Gastrocnemius medialis (tissue), 4 donors: Measurements from ENCODE around the gene LGALS9. TPM values are rescaled to one million over a fixed set of nuclear protein-coding genes. Genes with fewer than 3 reads are reported as not detected.
"Not testable (repeated sequence)": the region's sequence is repeated elsewhere in the genome, so short reads cannot be mapped to it uniquely, and the experiment has no call there.

ENCODE experiments used
- ATAC-seq, 2 donors: fragments of 150-250 bp; one replicate each; pipeline ENCODE4 v1.9.1; 2016
- DNase-seq, 2 donors: peaks; one replicate each; pipeline ENCODE4 v3.0.0-alpha.2; 2019
- H3K27ac ChIP-seq, 4 donors: fragments of 200-600 bp; sonication (generic); 1 replicate in 1 of 4; 2 replicates in 3 of 4; pipeline ENCODE4 v1.5.1; 2016 to 2018; ENCODE audit warnings: mild to moderate bottlenecking in 2 of 4, moderate library complexity in 1 of 4
- H3K27me3 ChIP-seq, 3 donors: fragments of 200-600 bp; sonication (generic) in 2 of 3; 1 replicate in 1 of 3; 2 replicates in 2 of 3; pipeline versions ENCODE4 v1.5.1 to v1.6.0; 2016 to 2019; ENCODE audit warnings: mild to moderate bottlenecking in 1 of 3, moderate library complexity in 1 of 3
- H3K36me3 ChIP-seq, 2 donors: fragments of 200-600 bp; sonication (generic) in 1 of 2; one replicate each; pipeline ENCODE4 v1.5.1; 2017 to 2018
- H3K4me1 ChIP-seq, 2 donors: fragments of 200-600 bp; sonication (generic) in 1 of 2; one replicate each; pipeline ENCODE4 v1.5.1; 2016 to 2017; ENCODE audit warnings: mild to moderate bottlenecking in 2 of 2
- H3K4me3 ChIP-seq, 4 donors: fragments of 200-600 bp; sonication (generic) in 3 of 4; 1 replicate in 1 of 4; 2 replicates in 3 of 4; pipeline ENCODE4 v1.5.1; 2016 to 2019; ENCODE audit warnings: mild to moderate bottlenecking in 2 of 4
- H3K9me3 ChIP-seq, 3 donors: fragments of 200-600 bp; sonication (generic) in 2 of 3; 1 replicate in 1 of 3; 2 replicates in 2 of 3; pipeline ENCODE4 v1.5.1; 2016 to 2019
- CTCF ChIP-seq, 5 experiments: fragments of 450-650 bp in 3 of 5; fragments of 200-600 bp in 2 of 5; sonication (generic) in 2 of 5; IDR thresholded peaks in 4 of 5; conservative IDR thresholded peaks in 1 of 5; 1 replicate in 4 of 5; 2 replicates in 1 of 5; pipeline ENCODE4 v1.5.1; 2016 to 2019; ENCODE audit warnings: antibody characterized with exemption in 5 of 5, mild to moderate bottlenecking in 3 of 5, moderate library complexity in 3 of 5
- POLR2A ChIP-seq, 2 donors: fragments of 450-650 bp; IDR thresholded peaks; one replicate each; pipeline ENCODE4 v1.6.1; 2017; ENCODE audit warnings: antibody characterized with exemption in 2 of 2, mild to moderate bottlenecking in 2 of 2, moderate library complexity in 2 of 2
- in situ Hi-C, 4 donors: fragments of 200-750 bp; cut with MboI; loops; one replicate each; pipeline versions ENCODE4 v1.15.0 to v1.8.0; 2017; ENCODE audit warnings: low sequenced_read_pairs in 4 of 4
- intact Hi-C: fragments of 100-400 bp; cut with DNase I; formaldehyde crosslinking; loops from one replicate; pipeline ENCODE4 v1.15.1; 2023; ENCODE audit warnings: low total_unique reads
- total RNA-seq, 4 donors: library from RNA; depleted of rRNA; stranded (reverse); fragments of >200 nt; gene quantifications; one replicate each; pipeline versions ENCODE4 v1.1.0 to v1.2.3, GENCODE V29; 2016

LGALS9 gene
- total RNA-seq, 4 donors from 2014 or later = 2.4 to 20.3 (median 6.1) TPM

DNA sequence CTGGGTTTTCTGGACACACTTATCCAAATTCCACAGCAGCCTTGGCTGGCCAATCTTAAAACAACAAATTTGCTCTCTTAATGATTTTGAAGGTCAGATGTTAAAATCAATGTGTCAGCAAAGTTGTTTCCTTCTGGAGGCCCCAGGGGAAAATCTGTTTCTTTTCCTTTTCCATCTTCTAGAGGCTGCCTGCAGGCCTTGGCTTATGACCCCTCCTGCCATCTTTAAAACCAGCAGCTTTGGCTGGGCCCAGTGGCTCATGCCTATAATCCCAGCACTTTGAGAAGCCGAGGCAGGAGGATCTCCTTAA is 3.0 kb downstream of the LGALS9 start:
- intact Hi-C loops = no loop called here

DNA sequence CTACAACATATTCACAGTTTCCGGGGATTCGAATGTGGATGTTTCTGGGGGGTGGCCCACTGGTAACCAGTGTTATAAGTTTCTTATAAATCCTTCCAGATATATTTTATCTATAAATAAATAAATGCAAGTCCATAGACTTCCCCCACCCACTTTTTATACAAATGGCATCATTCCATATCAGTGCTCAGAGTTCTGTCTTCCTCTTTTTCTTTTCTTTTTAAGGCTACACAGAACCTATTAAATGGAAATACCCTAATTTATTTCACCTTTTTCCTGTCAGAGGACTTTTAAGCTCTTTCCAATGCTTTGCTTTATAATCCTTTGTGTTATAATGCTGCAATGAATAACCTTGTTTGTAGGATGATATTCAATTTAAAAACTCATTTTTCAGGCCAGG is 3.8 kb downstream of the LGALS9 start:
- H3K9me3 ChIP-seq = no peaks in the 10 kb centered on the region
- DNase-seq = no peak
- H3K36me3 ChIP-seq = no peaks in the 10 kb centered on the region
- peaks cover 26 to 28% of the 10 kb centered on the region in 2 donors for H3K4me1 ChIP-seq
- ATAC-seq = no peak
- in situ Hi-C loops (no loop called here), intact Hi-C loops (no loop called here)
- no peaks in the 10 kb centered on the region for H3K27me3 ChIP-seq
- TF ChIP-seq CTCF (IDR thresholded peaks at IDR 0.05 in 4 of 5, conservative IDR thresholded peaks at IDR 0.05 in 1 of 5) = no peak
- no peak for TF ChIP-seq POLR2A (IDR thresholded peaks at IDR 0.05)
- no peak overlapping the region for H3K4me3 ChIP-seq
- H3K27ac ChIP-seq = no peak overlapping the region

More for the DNA sequence above, 3.0 kb downstream of the LGALS9 start:
- Histone ChIP-seq H3K36me3 (no peaks in the 10 kb centered on the region), H3K9me3 (no peaks in the 10 kb centered on the region), H3K27ac (peak overlapping the region in 3 of 4 donors; percentile 62 to 78 (median 74)), H3K4me1 (peaks cover 26 to 28% of the 10 kb centered on the region in 2 donors), H3K4me3 (no peak overlapping the region), H3K27me3 (no peaks in the 10 kb centered on the region)
- in situ Hi-C loops = no loop called here
- TF ChIP-seq POLR2A (IDR thresholded peaks at IDR 0.05) (no peak), CTCF (IDR thresholded peaks at IDR 0.05 in 4 of 5, conservative IDR thresholded peaks at IDR 0.05 in 1 of 5) (no peak)
- ATAC-seq (peak in 1 of 2 donors; percentile 2), DNase-seq (no peak)

GRCh38 chr17:27635275-27635823 is 4.4 kb downstream of the LGALS9 start:
- Histone ChIP-seq H3K27me3 (no peaks in the 10 kb centered on the region), H3K9me3 (no peaks in the 10 kb centered on the region), H3K4me3 (no peak overlapping the region), H3K36me3 (no peaks in the 10 kb centered on the region), H3K27ac (no peak overlapping the region), H3K4me1 (peaks cover 26 to 28% of the 10 kb centered on the region in 2 donors)
- in situ Hi-C loops = no loop called here
- DNase-seq (peak in 1 of 2 donors; percentile 28), ATAC-seq (no peak)
- TF ChIP-seq CTCF (IDR thresholded peaks at IDR 0.05 in 4 of 5, conservative IDR thresholded peaks at IDR 0.05 in 1 of 5) (no peak), POLR2A (IDR thresholded peaks at IDR 0.05) (no peak)
- intact Hi-C loops = no loop called here

GRCh38 chr17:27636005-27636520 is 5.1 kb downstream of the LGALS9 start:
- peaks cover 26% of the 10 kb centered on the region in 2 donors for H3K4me1 ChIP-seq
- intact Hi-C loops, in situ Hi-C loops, H3K4me3 ChIP-seq, H3K9me3 ChIP-seq, H3K27me3 ChIP-seq, H3K36me3 ChIP-seq, ATAC-seq, H3K27ac ChIP-seq, DNase-seq: not testable (repeated sequence)

GRCh38 chr17:27637818-27638217 is 6.8 kb downstream of the LGALS9 start:
- H3K27ac ChIP-seq, H3K4me3 ChIP-seq, H3K9me3 ChIP-seq, H3K36me3 ChIP-seq, DNase-seq, in situ Hi-C loops, ATAC-seq, H3K27me3 ChIP-seq, intact Hi-C loops: not testable (repeated sequence)
- H3K4me1 ChIP-seq = peaks cover 16% of the 10 kb centered on the region in 2 donors

DNA sequence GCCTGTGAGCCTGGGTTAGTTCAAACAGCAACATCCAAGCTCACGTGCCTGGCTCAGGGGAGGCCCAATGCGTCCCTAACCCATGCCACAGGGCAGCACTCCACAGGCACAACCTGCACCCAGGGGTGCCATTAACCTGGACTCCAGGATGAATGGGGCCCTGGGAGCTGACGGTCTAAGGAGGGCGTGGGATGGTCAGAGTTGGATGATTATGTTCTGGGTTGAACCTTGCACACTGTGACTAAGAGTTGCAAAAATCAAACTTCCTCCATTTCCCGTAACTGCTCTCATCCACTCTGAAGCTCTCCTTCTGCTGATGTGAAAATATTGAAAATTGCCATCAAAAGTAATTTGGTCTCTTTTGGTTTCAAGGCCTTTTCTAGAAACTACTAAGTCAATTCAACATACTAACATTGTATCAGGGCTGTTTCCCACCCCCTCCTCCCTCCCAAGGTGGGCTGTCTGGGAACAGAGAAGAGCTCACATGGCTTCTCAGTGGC is 7.5 kb downstream of the LGALS9 start:
- H3K36me3 ChIP-seq, H3K27me3 ChIP-seq, H3K27ac ChIP-seq, H3K4me3 ChIP-seq, ATAC-seq, H3K4me1 ChIP-seq, in situ Hi-C loops, DNase-seq, H3K9me3 ChIP-seq, intact Hi-C loops: not testable (repeated sequence)
